Measurements from ENCODE around the gene SH3PXD2B.

DNA sequence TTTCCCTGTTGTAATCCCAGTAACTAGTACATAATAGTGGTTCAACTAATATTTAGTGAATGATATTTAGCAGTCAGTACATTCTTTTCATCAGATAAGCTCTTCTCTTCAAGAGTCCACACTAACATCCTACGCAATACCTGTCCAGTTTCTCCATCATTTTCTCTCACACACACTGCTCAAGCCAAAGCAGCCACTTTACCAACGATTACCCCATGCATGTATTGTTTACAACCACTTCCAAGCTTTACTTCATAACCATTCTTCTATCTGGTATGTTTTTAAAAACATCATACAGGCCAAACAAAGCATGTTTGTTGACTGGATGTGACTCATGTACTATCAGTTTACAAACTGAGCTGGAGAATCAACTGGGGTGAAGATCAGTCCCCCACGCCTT, 178.1 kb downstream of the SH3PXD2B start:
- TF ChIP-seq, protein P1, sequence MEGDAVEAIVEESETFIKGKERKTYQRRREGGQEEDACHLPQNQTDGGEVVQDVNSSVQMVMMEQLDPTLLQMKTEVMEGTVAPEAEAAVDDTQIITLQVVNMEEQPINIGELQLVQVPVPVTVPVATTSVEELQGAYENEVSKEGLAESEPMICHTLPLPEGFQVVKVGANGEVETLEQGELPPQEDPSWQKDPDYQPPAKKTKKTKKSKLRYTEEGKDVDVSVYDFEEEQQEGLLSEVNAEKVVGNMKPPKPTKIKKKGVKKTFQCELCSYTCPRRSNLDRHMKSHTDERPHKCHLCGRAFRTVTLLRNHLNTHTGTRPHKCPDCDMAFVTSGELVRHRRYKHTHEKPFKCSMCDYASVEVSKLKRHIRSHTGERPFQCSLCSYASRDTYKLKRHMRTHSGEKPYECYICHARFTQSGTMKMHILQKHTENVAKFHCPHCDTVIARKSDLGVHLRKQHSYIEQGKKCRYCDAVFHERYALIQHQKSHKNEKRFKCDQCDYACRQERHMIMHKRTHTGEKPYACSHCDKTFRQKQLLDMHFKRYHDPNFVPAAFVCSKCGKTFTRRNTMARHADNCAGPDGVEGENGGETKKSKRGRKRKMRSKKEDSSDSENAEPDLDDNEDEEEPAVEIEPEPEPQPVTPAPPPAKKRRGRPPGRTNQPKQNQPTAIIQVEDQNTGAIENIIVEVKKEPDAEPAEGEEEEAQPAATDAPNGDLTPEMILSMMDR (IDR thresholded peaks at IDR 0.05; ENCODE audit: insufficient read depth, low read length) = no peak
- TF ChIP-seq, protein P2, sequence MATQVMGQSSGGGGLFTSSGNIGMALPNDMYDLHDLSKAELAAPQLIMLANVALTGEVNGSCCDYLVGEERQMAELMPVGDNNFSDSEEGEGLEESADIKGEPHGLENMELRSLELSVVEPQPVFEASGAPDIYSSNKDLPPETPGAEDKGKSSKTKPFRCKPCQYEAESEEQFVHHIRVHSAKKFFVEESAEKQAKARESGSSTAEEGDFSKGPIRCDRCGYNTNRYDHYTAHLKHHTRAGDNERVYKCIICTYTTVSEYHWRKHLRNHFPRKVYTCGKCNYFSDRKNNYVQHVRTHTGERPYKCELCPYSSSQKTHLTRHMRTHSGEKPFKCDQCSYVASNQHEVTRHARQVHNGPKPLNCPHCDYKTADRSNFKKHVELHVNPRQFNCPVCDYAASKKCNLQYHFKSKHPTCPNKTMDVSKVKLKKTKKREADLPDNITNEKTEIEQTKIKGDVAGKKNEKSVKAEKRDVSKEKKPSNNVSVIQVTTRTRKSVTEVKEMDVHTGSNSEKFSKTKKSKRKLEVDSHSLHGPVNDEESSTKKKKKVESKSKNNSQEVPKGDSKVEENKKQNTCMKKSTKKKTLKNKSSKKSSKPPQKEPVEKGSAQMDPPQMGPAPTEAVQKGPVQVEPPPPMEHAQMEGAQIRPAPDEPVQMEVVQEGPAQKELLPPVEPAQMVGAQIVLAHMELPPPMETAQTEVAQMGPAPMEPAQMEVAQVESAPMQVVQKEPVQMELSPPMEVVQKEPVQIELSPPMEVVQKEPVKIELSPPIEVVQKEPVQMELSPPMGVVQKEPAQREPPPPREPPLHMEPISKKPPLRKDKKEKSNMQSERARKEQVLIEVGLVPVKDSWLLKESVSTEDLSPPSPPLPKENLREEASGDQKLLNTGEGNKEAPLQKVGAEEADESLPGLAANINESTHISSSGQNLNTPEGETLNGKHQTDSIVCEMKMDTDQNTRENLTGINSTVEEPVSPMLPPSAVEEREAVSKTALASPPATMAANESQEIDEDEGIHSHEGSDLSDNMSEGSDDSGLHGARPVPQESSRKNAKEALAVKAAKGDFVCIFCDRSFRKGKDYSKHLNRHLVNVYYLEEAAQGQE (IDR thresholded peaks at IDR 0.05; ENCODE audit: insufficient replicate concordance, low read depth) = no peak
- TF ChIP-seq GABPA (IDR thresholded peaks at IDR 0.05; ENCODE audit: low read depth) = no peak
- TF ChIP-seq POLR2AphosphoS5 (IDR thresholded peaks at IDR 0.05; ENCODE audit: low read depth) = no peak
- no peak for TF ChIP-seq SPI1 (IDR thresholded peaks at IDR 0.05; ENCODE audit: borderline replicate concordance, low read depth)
